Astrocyte (in vitro differentiated cells and primary cell): ENCODE results near the gene SLC23A3.

Source experiments
- EZH2 ChIP-seq: IDR thresholded peaks from 2 replicates; pipeline ENCODE4 v1.6.1; 2012; ENCODE audit warnings: mild to moderate bottlenecking, low read length, inconsistent platforms; ENCODE audit not compliant: insufficient read depth
- TF ChIP-seq, protein P1 (sequence below): IDR thresholded peaks from 2 replicates; pipeline ENCODE4 v1.5.1; 2011; ENCODE audit warnings: low read depth, mild to moderate bottlenecking, inconsistent platforms, low read length, moderate library complexity; ENCODE audit not compliant: insufficient read depth

DNA sequence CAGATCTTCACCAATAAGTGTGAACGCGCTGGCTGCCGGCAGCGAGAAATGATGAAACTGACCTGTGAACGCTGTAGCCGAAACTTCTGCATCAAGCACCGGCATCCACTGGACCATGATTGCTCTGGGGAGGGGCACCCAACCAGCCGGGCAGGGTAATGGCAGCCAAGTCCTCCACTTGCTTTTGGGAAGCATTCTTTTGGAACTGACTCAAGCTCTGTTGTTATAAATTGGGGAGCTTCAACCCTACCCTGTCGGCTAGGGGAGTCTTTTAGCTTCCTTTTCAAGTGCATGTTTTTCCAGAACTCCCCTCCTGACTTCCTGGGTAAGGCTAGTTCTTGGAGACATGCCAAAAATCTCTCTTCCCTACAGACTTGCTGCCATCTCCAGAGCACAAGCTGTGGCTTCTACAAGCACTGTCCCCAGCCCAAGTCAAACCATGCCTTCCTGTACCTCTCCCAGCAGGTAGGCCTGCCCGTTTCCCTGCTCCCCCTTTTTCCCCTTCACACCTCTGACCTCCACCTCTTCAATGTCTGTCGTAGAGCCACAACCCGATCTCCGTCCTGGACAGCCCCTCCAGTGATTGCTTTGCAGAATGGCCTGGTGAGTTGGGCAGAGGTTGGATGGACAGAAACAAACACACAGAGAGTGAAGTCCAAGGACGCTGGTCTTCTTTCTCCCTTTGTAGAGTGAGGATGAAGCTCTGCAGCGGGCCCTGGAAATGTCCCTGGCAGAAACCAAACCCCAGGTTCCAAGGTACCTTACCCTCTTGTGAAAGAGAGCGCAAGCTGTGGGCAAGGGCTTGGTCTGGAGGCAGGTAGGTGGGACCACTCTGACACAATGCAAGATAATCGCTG lies 38.3 kb upstream of the SLC23A3 start:
- TF ChIP-seq, protein P1, sequence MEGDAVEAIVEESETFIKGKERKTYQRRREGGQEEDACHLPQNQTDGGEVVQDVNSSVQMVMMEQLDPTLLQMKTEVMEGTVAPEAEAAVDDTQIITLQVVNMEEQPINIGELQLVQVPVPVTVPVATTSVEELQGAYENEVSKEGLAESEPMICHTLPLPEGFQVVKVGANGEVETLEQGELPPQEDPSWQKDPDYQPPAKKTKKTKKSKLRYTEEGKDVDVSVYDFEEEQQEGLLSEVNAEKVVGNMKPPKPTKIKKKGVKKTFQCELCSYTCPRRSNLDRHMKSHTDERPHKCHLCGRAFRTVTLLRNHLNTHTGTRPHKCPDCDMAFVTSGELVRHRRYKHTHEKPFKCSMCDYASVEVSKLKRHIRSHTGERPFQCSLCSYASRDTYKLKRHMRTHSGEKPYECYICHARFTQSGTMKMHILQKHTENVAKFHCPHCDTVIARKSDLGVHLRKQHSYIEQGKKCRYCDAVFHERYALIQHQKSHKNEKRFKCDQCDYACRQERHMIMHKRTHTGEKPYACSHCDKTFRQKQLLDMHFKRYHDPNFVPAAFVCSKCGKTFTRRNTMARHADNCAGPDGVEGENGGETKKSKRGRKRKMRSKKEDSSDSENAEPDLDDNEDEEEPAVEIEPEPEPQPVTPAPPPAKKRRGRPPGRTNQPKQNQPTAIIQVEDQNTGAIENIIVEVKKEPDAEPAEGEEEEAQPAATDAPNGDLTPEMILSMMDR: no peak
- no peak for TF ChIP-seq EZH2
